ENCODE data around the gene ZSWIM6.
A peak's percentile ranks its signal among the peaks of the same experiment; 100 is the strongest.
"Not testable (repeated sequence)": the region's sequence is repeated elsewhere in the genome, so short reads cannot be mapped to it uniquely, and the experiment has no call there.

ZSWIM6 gene

GRCh38 chr5:61409568-61409967 lies 77.5 kb downstream of the ZSWIM6 start:
- no peak for DNase-seq

- DNase-seq = no peak
Measured at GRCh38 chr5:61410811-61411210, 78.8 kb downstream of the ZSWIM6 start.

GRCh38 chr5:61412361-61412760 lies 80.3 kb downstream of the ZSWIM6 start:
- DNase-seq = no peak

- not testable (repeated sequence) for DNase-seq
Measured at GRCh38 chr5:61413205-61413604, 81.1 kb downstream of the ZSWIM6 start.

GRCh38 chr5:61414806-61415205 lies 82.7 kb downstream of the ZSWIM6 start:
- DNase-seq = no peak

GRCh38 chr5:61416010-61416409 lies 84.0 kb downstream of the ZSWIM6 start:
- no peak for DNase-seq

GRCh38 chr5:61416420-61416819 lies 84.4 kb downstream of the ZSWIM6 start:
- no peak for DNase-seq

- DNase-seq = no peak
Measured at GRCh38 chr5:61417340-61417739, 85.3 kb downstream of the ZSWIM6 start.

GRCh38 chr5:61417851-61418250 lies 85.8 kb downstream of the ZSWIM6 start:
- DNase-seq = no peak

GRCh38 chr5:61419106-61419505 lies 87.0 kb downstream of the ZSWIM6 start:
- no peak for DNase-seq

- DNase-seq = no peak
Measured at GRCh38 chr5:61420016-61420415, 88.0 kb downstream of the ZSWIM6 start.

- not testable (repeated sequence) for DNase-seq
Measured at GRCh38 chr5:61421262-61421661, 89.2 kb downstream of the ZSWIM6 start.

GRCh38 chr5:61423487-61424145 lies 91.6 kb downstream of the ZSWIM6 start:
- DNase-seq = no peak

GRCh38 chr5:61425918-61426317 lies 93.9 kb downstream of the ZSWIM6 start:
- no peak for DNase-seq

GRCh38 chr5:61429906-61430305 lies 97.8 kb downstream of the ZSWIM6 start:
- DNase-seq = no peak

GRCh38 chr5:61431923-61432620 lies 100.0 kb downstream of the ZSWIM6 start:
- no peak for DNase-seq

GRCh38 chr5:61435368-61435767 lies 103.3 kb downstream of the ZSWIM6 start:
- DNase-seq = no peak

- DNase-seq = no peak
Measured at GRCh38 chr5:61438298-61438970, 106.4 kb downstream of the ZSWIM6 start.

- no peak for DNase-seq
Measured at GRCh38 chr5:61440086-61440485, 108.0 kb downstream of the ZSWIM6 start.

GRCh38 chr5:61440596-61440995 lies 108.5 kb downstream of the ZSWIM6 start:
- no peak for DNase-seq

- no peak for DNase-seq
Measured at GRCh38 chr5:61441742-61442141, 109.7 kb downstream of the ZSWIM6 start.

- DNase-seq = no peak
Measured at GRCh38 chr5:61447780-61448495, 115.9 kb downstream of the ZSWIM6 start.

- DNase-seq = peak; percentile 31
Measured at GRCh38 chr5:61449804-61450492, 117.9 kb downstream of the ZSWIM6 start.

All from DMS153 (cell line).